Astrocyte (in vitro differentiated cells and primary cell): ENCODE results near the gene SOCS1. TPM values are rescaled to one million over a fixed set of nuclear protein-coding genes. Genes with fewer than 3 reads are reported as not detected.
"Not testable (repeated sequence)": the region's sequence is repeated elsewhere in the genome, so short reads cannot be mapped to it uniquely, and the experiment has no call there.

Source experiments
- DNase-seq: peaks from one replicate; pipeline ENCODE4 v3.0.0-alpha.2; 2010; ENCODE audit warnings: low read depth
- FAIRE-seq: peaks from 2 replicates; lab custom pipeline; 2011; peaks lifted over from hg19 to GRCh38; lab: Jason Lieb, UNC
- H2AFZ ChIP-seq: 2 replicates; pipeline ENCODE4 v1.6.0; 2012; ENCODE audit warnings: low read depth, low read length, inconsistent platforms
- H3K27ac ChIP-seq: 2 replicates; pipeline ENCODE4 v1.5.1; 2011; ENCODE audit warnings: low read depth, low read length, inconsistent platforms
- H3K27me3 ChIP-seq: 2 replicates; pipeline ENCODE4 v1.6.0; 2011; ENCODE audit warnings: low read length, inconsistent platforms; ENCODE audit not compliant: insufficient read depth
- H3K36me3 ChIP-seq: 2 replicates; pipeline ENCODE4 v1.5.1; 2011; ENCODE audit warnings: low read length, inconsistent platforms; ENCODE audit not compliant: insufficient read depth
- H3K4me1 ChIP-seq: 2 replicates; pipeline ENCODE4 v1.5.1; 2011; ENCODE audit warnings: low read length, inconsistent platforms; ENCODE audit not compliant: insufficient read depth
- H3K4me2 ChIP-seq: 2 replicates; pipeline ENCODE4 v1.6.0; 2012; ENCODE audit warnings: low read length, inconsistent platforms
- H3K4me3 ChIP-seq: 2 replicates; pipeline ENCODE4 v1.5.1; 2011; ENCODE audit warnings: low read depth, mild to moderate bottlenecking, low read length, inconsistent platforms; ENCODE audit not compliant: insufficient read depth
- H3K79me2 ChIP-seq: 2 replicates; pipeline ENCODE4 v1.6.0; 2012; ENCODE audit warnings: mild to moderate bottlenecking, low read length, inconsistent platforms; ENCODE audit not compliant: insufficient read depth
- H3K9ac ChIP-seq: 2 replicates; pipeline ENCODE4 v1.6.0; 2012; ENCODE audit warnings: mild to moderate bottlenecking, low read length, inconsistent platforms
- H3K9me3 ChIP-seq: 2 replicates; pipeline ENCODE4 v1.5.1; 2012; ENCODE audit warnings: low read depth, mild to moderate bottlenecking, low read length, inconsistent platforms; ENCODE audit not compliant: insufficient read depth
- H4K20me1 ChIP-seq: 2 replicates; pipeline ENCODE4 v1.6.0; 2012; ENCODE audit warnings: low read length, inconsistent platforms; ENCODE audit not compliant: insufficient read depth
- H3K27ac Mint-ChIP-seq: one replicate; pipeline ENCODE4 v1.8.0; 2021; ENCODE audit warnings: mild to moderate bottlenecking, mixed read lengths; ENCODE audit not compliant: unreplicated experiment
- H3K27me3 Mint-ChIP-seq: one replicate; pipeline ENCODE4 v1.8.0; 2021; ENCODE audit warnings: low read depth, mixed read lengths; ENCODE audit not compliant: unreplicated experiment
- H3K36me3 Mint-ChIP-seq: one replicate; pipeline ENCODE4 v1.8.0; 2021; ENCODE audit warnings: low read depth, mixed read lengths; ENCODE audit not compliant: unreplicated experiment
- H3K4me1 Mint-ChIP-seq: one replicate; pipeline ENCODE4 v1.8.0; 2021; ENCODE audit warnings: low read depth, mixed read lengths; ENCODE audit not compliant: unreplicated experiment
- H3K4me3 Mint-ChIP-seq: one replicate; pipeline ENCODE4 v1.8.0; 2021; ENCODE audit warnings: mild to moderate bottlenecking, moderate library complexity, mixed read lengths; ENCODE audit not compliant: unreplicated experiment
- H3K9me3 Mint-ChIP-seq: one replicate; pipeline ENCODE4 v1.8.0; 2021; ENCODE audit warnings: mild to moderate bottlenecking, mixed read lengths; ENCODE audit not compliant: unreplicated experiment
- EZH2 ChIP-seq: IDR thresholded peaks from 2 replicates; pipeline ENCODE4 v1.6.1; 2012; ENCODE audit warnings: mild to moderate bottlenecking, low read length, inconsistent platforms; ENCODE audit not compliant: insufficient read depth
- total RNA-seq: library from RNA; stranded (reverse); gene quantifications from 2 replicates; pipeline ENCODE4 v1.2.1, GENCODE V29; 2021
- TF ChIP-seq, protein P1 (sequence below): IDR thresholded peaks from 2 replicates; pipeline ENCODE4 v1.5.1; 2011; ENCODE audit warnings: low read depth, mild to moderate bottlenecking, inconsistent platforms, low read length, moderate library complexity; ENCODE audit not compliant: insufficient read depth

Gene SOCS1
- total RNA-seq, 1 donor from 2014 or later: 16.0 TPM

DNA sequence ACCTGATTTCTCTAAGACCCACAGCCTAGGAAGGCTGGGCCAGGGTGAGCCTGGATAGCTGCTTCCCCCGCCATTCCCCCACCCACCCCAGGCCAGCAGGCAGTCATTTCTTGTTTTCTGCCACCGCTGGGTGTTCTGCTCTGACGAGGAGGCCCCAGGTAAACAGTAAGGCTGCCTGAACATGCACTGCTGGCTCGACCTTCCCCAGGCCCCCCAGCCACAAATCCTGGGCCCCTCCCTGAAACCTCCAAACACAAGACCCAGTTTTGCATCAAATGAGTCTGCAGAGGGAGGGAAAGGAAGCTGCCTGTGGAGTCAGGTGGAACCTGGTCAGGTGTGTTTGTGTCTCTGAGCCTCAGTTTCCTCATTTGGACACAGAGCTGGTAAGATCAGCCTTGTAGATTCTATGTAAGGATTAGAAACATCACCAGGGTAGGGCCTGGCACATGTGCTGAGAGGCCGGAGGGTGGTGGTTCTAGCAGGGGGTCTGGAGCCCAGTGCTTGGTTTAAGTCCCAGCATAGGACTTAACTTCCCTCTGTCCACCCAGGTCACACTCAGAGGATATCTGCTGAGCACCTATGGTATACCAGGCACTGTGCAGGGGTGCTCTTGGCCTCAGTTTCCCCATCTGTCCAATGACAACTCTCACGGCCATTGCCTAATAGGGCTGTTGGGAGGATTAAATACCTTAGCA lies 44.0 kb upstream of the SOCS1 start:
- H3K27ac Mint-ChIP-seq: no peak overlapping the region

DNA sequence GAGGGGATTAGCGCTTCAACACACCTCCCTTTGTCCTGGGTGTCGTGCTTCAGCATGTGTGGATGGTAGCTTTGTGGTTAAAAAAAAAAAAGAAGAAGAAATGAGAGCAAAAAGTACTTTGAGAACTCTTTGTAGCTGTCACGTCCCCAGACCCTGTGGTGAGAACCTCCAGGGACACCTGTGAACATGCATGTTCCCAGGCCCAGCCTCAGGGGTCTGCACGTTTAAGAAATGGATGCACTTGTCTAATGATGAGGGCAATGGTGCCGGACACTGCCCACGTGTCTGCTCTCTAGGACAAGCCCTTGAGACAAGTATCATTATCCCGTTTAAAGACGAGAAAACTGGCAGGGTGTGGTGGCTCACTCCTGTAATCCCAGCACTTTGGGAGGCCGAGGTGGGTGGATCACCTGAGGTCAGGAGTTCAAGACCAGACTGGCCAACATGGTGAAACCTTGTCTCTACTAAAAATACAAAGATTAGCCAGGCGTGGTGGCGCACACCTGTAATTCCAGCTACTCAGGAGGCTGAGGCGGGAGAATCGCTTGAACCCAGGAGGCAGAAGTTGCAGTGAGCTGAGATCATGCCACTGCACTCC lies 43.0 kb upstream of the SOCS1 start:
- H3K9me3 ChIP-seq, H3K9me3 Mint-ChIP-seq, H3K9ac ChIP-seq, H3K79me2 ChIP-seq, H2AFZ ChIP-seq, H3K4me3 Mint-ChIP-seq, DNase-seq, H3K27ac ChIP-seq, H3K27ac Mint-ChIP-seq, H3K4me3 ChIP-seq, H3K27me3 ChIP-seq, H3K36me3 Mint-ChIP-seq, H3K36me3 ChIP-seq, H4K20me1 ChIP-seq, FAIRE-seq, H3K4me2 ChIP-seq, H3K27me3 Mint-ChIP-seq: not testable (repeated sequence)
- peaks cover 15% of the 10 kb centered on the region for H3K4me1 ChIP-seq
- H3K4me1 Mint-ChIP-seq: peaks cover 31% of the 10 kb centered on the region

More for the DNA sequence above, 44.0 kb upstream of the SOCS1 start:
- Histone ChIP-seq H4K20me1 (no peaks in the 10 kb centered on the region), H3K36me3 (no peaks in the 10 kb centered on the region), H3K9ac (no peak overlapping the region), H3K4me2 (no peak overlapping the region), H3K4me1 (peaks cover 15% of the 10 kb centered on the region), H3K79me2 (no peaks in the 10 kb centered on the region), H3K4me3 (no peak overlapping the region), H2AFZ (no peak overlapping the region), H3K27me3 (no peaks in the 10 kb centered on the region), H3K9me3 (no peaks in the 10 kb centered on the region), H3K27ac (no peak overlapping the region)
- Mint-ChIP-seq H3K9me3 (peaks cover 2% of the 10 kb centered on the region), H3K4me3 (no peak overlapping the region), H3K4me1 (peaks cover 33% of the 10 kb centered on the region), H3K27me3 (no peaks in the 10 kb centered on the region), H3K36me3 (no peaks in the 10 kb centered on the region)
- FAIRE-seq (no peak), DNase-seq (no peak)
- TF ChIP-seq, protein P1, sequence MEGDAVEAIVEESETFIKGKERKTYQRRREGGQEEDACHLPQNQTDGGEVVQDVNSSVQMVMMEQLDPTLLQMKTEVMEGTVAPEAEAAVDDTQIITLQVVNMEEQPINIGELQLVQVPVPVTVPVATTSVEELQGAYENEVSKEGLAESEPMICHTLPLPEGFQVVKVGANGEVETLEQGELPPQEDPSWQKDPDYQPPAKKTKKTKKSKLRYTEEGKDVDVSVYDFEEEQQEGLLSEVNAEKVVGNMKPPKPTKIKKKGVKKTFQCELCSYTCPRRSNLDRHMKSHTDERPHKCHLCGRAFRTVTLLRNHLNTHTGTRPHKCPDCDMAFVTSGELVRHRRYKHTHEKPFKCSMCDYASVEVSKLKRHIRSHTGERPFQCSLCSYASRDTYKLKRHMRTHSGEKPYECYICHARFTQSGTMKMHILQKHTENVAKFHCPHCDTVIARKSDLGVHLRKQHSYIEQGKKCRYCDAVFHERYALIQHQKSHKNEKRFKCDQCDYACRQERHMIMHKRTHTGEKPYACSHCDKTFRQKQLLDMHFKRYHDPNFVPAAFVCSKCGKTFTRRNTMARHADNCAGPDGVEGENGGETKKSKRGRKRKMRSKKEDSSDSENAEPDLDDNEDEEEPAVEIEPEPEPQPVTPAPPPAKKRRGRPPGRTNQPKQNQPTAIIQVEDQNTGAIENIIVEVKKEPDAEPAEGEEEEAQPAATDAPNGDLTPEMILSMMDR: no peak
- no peak for TF ChIP-seq EZH2

DNA sequence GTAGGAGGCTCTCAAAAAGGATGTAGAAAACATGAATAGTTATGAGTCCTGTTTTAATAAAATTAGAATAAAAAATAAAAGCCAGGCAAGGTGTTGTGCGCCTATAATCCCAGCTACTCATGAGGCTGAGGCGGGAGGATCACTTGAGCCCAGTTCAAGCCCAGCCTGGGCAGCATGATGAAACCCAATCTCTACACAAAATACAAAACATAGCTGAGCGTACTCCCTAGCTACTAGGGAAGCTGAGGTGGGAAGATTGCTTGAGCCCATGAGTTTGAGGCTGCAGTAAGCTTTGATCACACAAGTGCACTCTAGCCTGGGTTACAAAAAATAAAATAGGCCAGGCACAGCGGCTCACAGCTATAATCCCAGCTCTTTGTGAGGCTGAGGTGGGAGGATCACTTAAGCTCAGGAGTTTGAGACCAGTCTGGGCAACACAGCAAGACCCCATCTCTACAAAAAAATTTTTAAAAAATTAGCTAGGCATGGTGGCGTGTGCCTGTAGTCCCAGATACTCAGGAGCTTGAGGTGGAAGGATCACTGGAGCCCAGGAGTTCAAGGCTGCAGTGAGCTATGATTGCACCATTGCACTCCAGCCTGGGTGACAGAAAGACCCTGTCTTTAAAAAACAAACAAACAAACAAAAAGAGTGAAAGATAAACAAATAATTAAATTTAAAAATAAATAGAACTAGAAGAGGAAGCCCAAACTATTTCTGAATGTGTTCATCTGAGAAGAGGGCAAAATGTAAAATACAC lies 42.3 kb upstream of the SOCS1 start:
- no peak overlapping the region for H3K27ac Mint-ChIP-seq
- H3K9me3 ChIP-seq: no peaks in the 10 kb centered on the region
- H2AFZ ChIP-seq: no peak overlapping the region
- H3K27me3 ChIP-seq: no peaks in the 10 kb centered on the region
- H3K9ac ChIP-seq: no peak overlapping the region
- no peaks in the 10 kb centered on the region for H3K27me3 Mint-ChIP-seq
- TF ChIP-seq EZH2: no peak
- TF ChIP-seq, protein P1: no peak
- no peak overlapping the region for H3K27ac ChIP-seq
- DNase-seq (no peak), FAIRE-seq (no peak)
- peaks cover 15% of the 10 kb centered on the region for H3K4me1 ChIP-seq
- H3K4me3 ChIP-seq: no peak overlapping the region
- H4K20me1 ChIP-seq: no peaks in the 10 kb centered on the region
- peaks cover 2% of the 10 kb centered on the region for H3K9me3 Mint-ChIP-seq
- H3K4me3 Mint-ChIP-seq: no peak overlapping the region
- H3K36me3 ChIP-seq: no peaks in the 10 kb centered on the region
- no peaks in the 10 kb centered on the region for H3K36me3 Mint-ChIP-seq
- H3K79me2 ChIP-seq: no peaks in the 10 kb centered on the region
- H3K4me1 Mint-ChIP-seq: peaks cover 25% of the 10 kb centered on the region
- no peak overlapping the region for H3K4me2 ChIP-seq
